ENCODE measurements around the gene TRAPPC6A. TPM values are rescaled to one million over a fixed set of nuclear protein-coding genes. Genes with fewer than 3 reads are reported as not detected.

The TRAPPC6A gene
- total RNA-seq, 4 donors from 2014 or later = 15.7 to 51.2 (median 29.7) TPM; not detected in 1

DNA sequence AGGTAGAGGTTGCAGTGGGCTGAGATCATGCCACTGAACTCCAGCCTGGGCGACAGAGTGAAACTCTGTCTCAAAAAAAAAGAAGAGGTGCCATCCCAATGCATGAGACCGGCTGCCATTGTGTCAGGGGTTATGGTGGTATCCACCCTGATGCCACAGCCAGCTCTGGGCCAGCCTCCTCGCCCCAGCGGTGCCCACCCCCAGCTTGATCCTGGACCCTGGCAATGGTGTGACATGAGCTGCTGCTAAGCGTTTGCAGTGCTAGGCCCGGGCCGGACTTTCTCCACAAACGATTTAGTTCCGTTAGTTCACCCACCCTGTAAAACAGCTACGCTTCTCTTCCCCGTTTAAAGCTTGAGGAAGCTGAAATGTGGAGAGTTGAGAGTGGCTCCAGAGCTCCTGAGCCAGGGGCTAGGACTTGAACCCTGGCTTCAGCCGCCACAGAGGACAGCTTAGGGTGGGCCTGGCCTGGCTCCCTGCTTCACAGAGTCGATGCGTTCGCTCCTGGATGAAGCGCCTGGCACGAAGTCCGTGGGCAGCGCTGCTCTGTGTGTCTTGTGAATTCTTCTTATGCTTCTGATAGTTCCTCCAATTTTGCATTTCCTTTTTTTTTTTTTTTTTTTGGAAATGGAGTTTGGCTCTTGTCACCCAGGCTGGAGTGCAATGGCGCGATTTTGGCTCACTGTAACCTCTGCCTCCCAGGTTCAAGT lies 42.7 kb downstream of the TRAPPC6A start:
- Histone ChIP-seq H3K9me3 (no peaks in the 10 kb centered on the region), H3K27me3 (no peaks in the 10 kb centered on the region), H3K4me3 (no peak overlapping the region), H3K27ac (no peak overlapping the region), H3K36me3 (no peaks in the 10 kb centered on the region), H3K4me1 (peaks cover 0 to 17% (median 0%) of the 10 kb centered on the region in 4 donors)
- WGBS, 2 donors (ENCODE audit: low coverage in 1 of 2) = 95 to 100% methylated on average over 2 to 21 of the region's 21 CpGs
- intact Hi-C loops (cut with DNase I; ENCODE audit: low total_unique reads) (no loop called here), in situ Hi-C loops (cut with MboI; ENCODE audit: low pct_ligation_motif_present in 1 of 4, low pct_unique_long_range_greater_than_20kb in 1 of 4, low sequenced_read_pairs in 3 of 4) (no loop called here)
- DNase-seq = no peak
- TF ChIP-seq POLR2A (IDR thresholded peaks at IDR 0.05) (no peak), EP300 (IDR thresholded peaks at IDR 0.05; ENCODE audit: low read depth) (no peak)
- TF ChIP-seq, protein P1, sequence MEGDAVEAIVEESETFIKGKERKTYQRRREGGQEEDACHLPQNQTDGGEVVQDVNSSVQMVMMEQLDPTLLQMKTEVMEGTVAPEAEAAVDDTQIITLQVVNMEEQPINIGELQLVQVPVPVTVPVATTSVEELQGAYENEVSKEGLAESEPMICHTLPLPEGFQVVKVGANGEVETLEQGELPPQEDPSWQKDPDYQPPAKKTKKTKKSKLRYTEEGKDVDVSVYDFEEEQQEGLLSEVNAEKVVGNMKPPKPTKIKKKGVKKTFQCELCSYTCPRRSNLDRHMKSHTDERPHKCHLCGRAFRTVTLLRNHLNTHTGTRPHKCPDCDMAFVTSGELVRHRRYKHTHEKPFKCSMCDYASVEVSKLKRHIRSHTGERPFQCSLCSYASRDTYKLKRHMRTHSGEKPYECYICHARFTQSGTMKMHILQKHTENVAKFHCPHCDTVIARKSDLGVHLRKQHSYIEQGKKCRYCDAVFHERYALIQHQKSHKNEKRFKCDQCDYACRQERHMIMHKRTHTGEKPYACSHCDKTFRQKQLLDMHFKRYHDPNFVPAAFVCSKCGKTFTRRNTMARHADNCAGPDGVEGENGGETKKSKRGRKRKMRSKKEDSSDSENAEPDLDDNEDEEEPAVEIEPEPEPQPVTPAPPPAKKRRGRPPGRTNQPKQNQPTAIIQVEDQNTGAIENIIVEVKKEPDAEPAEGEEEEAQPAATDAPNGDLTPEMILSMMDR (IDR thresholded peaks at IDR 0.05) = no peak

DNA sequence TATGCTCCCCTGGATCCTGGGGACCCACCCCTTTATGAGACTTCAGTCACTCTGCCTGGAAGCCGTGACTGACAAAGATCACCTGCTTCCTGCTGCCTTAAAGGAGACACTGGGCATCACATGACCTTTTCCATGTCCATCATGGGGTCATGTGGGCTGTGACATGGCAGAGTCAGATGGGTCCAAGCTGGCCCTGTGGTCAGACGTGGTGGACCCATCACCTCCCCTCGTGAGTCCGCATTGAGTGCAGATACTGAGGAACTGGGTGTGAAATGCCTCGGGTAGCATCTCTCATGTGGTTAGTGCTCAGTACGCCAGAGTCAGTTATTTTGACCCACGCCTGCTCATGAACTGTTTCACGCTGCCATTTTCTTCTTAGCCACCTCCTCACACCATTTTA lies 44.4 kb downstream of the TRAPPC6A start:
- TF ChIP-seq, protein P1 (IDR thresholded peaks at IDR 0.05) = no peak
- no peak for TF ChIP-seq EP300 (IDR thresholded peaks at IDR 0.05; ENCODE audit: low read depth)
- TF ChIP-seq POLR2AphosphoS5 (IDR thresholded peaks at IDR 0.05) = no peak
- no peak for TF ChIP-seq POLR2A (IDR thresholded peaks at IDR 0.05)
- 91% methylated on average over 8 of the region's 8 CpGs; no CpG with 5 or more reads in 1 of the 2 donors for WGBS, 2 donors (ENCODE audit: low coverage in 1 of 2)
- H3K27me3 ChIP-seq = no peaks in the 10 kb centered on the region
- in situ Hi-C loops (cut with MboI; ENCODE audit: low pct_ligation_motif_present in 1 of 4, low pct_unique_long_range_greater_than_20kb in 1 of 4, low sequenced_read_pairs in 3 of 4) (no loop called here), intact Hi-C loops (cut with DNase I; ENCODE audit: low total_unique reads) (no loop called here)
- H3K36me3 ChIP-seq = no peaks in the 10 kb centered on the region
- H3K27ac ChIP-seq = no peak overlapping the region
- H3K9me3 ChIP-seq = no peaks in the 10 kb centered on the region
- no peak overlapping the region for H3K4me3 ChIP-seq
- H3K4me1 ChIP-seq = peaks cover 0 to 17% (median 0%) of the 10 kb centered on the region in 4 donors
- DNase-seq = no peak

DNA sequence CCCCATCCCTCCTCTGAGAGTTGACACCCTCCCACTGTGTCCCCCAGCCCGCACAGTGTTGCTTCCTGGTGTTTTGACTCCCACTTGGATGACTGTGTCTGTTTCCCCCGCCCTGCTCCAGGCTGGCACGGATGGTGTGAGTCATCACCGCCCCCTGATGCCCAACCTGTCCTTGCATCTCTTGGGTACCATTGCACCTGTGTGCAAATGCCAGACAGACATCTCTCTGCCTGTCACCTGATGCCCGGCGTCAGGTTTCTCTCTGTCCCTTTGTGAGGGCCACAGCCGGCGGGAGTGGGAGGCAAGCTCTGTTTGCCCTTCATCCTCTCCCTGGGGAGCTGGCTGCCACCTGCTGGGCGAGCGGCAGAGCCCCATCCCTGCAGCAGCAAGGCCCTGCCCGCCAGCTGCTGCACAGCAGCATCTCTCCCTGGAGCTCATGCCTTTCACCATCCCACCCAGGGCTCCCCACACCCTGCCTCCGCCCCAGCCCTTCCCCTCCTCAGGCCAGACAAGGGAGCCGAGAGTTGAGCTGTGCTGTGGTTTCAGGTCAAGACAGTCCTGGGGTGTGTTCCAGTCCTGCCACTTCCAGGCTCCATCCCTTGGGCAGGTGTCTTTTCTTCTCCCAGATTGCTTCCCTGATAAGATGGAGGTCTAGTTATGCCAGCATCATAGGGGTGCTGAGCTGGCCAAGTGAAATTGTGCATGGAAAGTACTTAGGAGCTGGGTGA lies 47.0 kb downstream of the TRAPPC6A start:
- H3K36me3 ChIP-seq = no peaks in the 10 kb centered on the region
- TF ChIP-seq EP300 (IDR thresholded peaks at IDR 0.05; ENCODE audit: low read depth) (no peak), POLR2A (IDR thresholded peaks at IDR 0.05) (no peak)
- TF ChIP-seq, protein P1 (IDR thresholded peaks at IDR 0.05) = peak in 2 of 5 experiments; percentile 19 to 39
- in situ Hi-C loops (cut with MboI; ENCODE audit: low pct_ligation_motif_present in 1 of 4, low pct_unique_long_range_greater_than_20kb in 1 of 4, low sequenced_read_pairs in 3 of 4) (no loop called here), intact Hi-C loops (cut with DNase I; ENCODE audit: low total_unique reads) (no loop called here)
- DNase-seq = no peak
- no peaks in the 10 kb centered on the region for H3K27me3 ChIP-seq
- no peaks in the 10 kb centered on the region for H3K9me3 ChIP-seq
- WGBS, 2 donors (ENCODE audit: low coverage in 1 of 2) = 46% methylated on average over 13 of the region's 13 CpGs; no CpG with 5 or more reads in 1 of the 2 donors
- no peaks in the 10 kb centered on the region for H3K4me1 ChIP-seq
- no peak overlapping the region for H3K4me3 ChIP-seq
- no peak overlapping the region for H3K27ac ChIP-seq

DNA sequence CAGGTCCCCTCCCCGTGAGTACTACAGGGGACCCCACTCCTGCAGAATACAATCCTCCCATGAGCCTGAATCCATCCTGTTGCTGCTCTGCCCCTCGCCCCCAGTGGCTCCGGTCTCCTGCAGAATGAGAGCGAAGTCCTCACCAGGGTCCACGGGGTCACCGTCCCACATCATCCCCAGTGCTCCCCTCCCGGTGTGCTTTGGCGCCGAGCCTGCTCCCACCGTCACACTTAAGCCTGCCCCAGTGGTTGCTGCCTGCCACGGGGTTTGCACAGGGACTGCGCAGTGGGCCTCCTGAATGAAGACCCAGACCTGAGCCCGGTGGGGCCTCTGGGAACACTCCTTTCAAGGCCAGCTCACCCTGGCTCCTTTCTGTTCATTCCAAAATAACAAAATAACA lies 47.8 kb downstream of the TRAPPC6A start:
- 100% methylated on average over 2 to 6 of the region's 13 CpGs for WGBS, 2 donors (ENCODE audit: low coverage in 1 of 2)
- DNase-seq = no peak
- Histone ChIP-seq H3K4me3 (no peak overlapping the region), H3K36me3 (no peaks in the 10 kb centered on the region), H3K27ac (no peak overlapping the region), H3K4me1 (peaks cover 0 to 4% (median 1%) of the 10 kb centered on the region in 4 donors), H3K9me3 (no peaks in the 10 kb centered on the region), H3K27me3 (no peaks in the 10 kb centered on the region)
- TF ChIP-seq POLR2AphosphoS5 (IDR thresholded peaks at IDR 0.05) = no peak
- TF ChIP-seq EP300 (IDR thresholded peaks at IDR 0.05; ENCODE audit: low read depth) = no peak
- no peak for TF ChIP-seq POLR2A (IDR thresholded peaks at IDR 0.05)
- TF ChIP-seq, protein P1 (IDR thresholded peaks at IDR 0.05) = no peak
- intact Hi-C loops (cut with DNase I; ENCODE audit: low total_unique reads) (no loop called here), in situ Hi-C loops (cut with MboI; ENCODE audit: low pct_ligation_motif_present in 1 of 4, low pct_unique_long_range_greater_than_20kb in 1 of 4, low sequenced_read_pairs in 3 of 4) (no loop called here)

Data from transverse colon (tissue), 4 donors.